OCI-LY3 (cell line): ENCODE results near the gene ARHGAP18.

Experiments used
- EZH2phosphoT487 ChIP-seq: fragments of 200-600 bp; shearing (Covaris generic); IDR thresholded peaks from 2 replicates; pipeline ENCODE4 v1.6.1; 2018; ENCODE audit warnings: antibody characterized with exemption, mixed run types, low read depth
- TF ChIP-seq, protein P1 (sequence below): fragments of 200-600, 300-600 bp; sonication (generic); IDR thresholded peaks from 2 replicates; pipeline ENCODE4 v1.5.1; 2014; ENCODE audit warnings: antibody characterized with exemption, low read length, low read depth

GRCh38 chr6:129754750-129755149 is 44.8 kb upstream of the ARHGAP18 start:
- TF ChIP-seq, protein P1, sequence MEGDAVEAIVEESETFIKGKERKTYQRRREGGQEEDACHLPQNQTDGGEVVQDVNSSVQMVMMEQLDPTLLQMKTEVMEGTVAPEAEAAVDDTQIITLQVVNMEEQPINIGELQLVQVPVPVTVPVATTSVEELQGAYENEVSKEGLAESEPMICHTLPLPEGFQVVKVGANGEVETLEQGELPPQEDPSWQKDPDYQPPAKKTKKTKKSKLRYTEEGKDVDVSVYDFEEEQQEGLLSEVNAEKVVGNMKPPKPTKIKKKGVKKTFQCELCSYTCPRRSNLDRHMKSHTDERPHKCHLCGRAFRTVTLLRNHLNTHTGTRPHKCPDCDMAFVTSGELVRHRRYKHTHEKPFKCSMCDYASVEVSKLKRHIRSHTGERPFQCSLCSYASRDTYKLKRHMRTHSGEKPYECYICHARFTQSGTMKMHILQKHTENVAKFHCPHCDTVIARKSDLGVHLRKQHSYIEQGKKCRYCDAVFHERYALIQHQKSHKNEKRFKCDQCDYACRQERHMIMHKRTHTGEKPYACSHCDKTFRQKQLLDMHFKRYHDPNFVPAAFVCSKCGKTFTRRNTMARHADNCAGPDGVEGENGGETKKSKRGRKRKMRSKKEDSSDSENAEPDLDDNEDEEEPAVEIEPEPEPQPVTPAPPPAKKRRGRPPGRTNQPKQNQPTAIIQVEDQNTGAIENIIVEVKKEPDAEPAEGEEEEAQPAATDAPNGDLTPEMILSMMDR: no peak
- no peak for TF ChIP-seq EZH2phosphoT487
